DMS 273 treated with DMSO at 0.1 percent for 48 hours (cell line): ENCODE data around the gene FMOD.
"Not testable (repeated sequence)": the region's sequence is repeated elsewhere in the genome, so short reads cannot be mapped to it uniquely, and the experiment has no call there.

Experiments
- DNase-seq: peaks from one replicate; lab custom pipeline; 2025; lab: John Stamatoyannopoulos, UW

Gene FMOD

GRCh38 chr1:203326830-203327683, 23.9 kb downstream of the FMOD start:
- DNase-seq = peak; percentile 90

- DNase-seq = peak; percentile 86
These were observed 25.4 kb downstream of the FMOD start for GRCh38 chr1:203325418-203326091.

GRCh38 chr1:203325026-203325417, 25.9 kb downstream of the FMOD start:
- DNase-seq = peak; percentile 86

GRCh38 chr1:203324105-203325025, 26.6 kb downstream of the FMOD start:
- DNase-seq = peak; percentile 54

GRCh38 chr1:203323587-203323986, 27.3 kb downstream of the FMOD start:
- DNase-seq = no peak

- DNase-seq = no peak
These were observed 28.3 kb downstream of the FMOD start for GRCh38 chr1:203322500-203323179.

- DNase-seq = no peak
These were observed 29.5 kb downstream of the FMOD start for GRCh38 chr1:203321273-203322052.

GRCh38 chr1:203320591-203321272, 30.2 kb downstream of the FMOD start:
- DNase-seq = peak; percentile 59

- no peak for DNase-seq
These were observed 32.7 kb downstream of the FMOD start for GRCh38 chr1:203318229-203318517.

GRCh38 chr1:203317429-203318228, 33.3 kb downstream of the FMOD start:
- DNase-seq = no peak

GRCh38 chr1:203316626-203317093, 34.3 kb downstream of the FMOD start:
- no peak for DNase-seq

GRCh38 chr1:203314025-203314759, 36.7 kb downstream of the FMOD start:
- DNase-seq = not testable (repeated sequence)

GRCh38 chr1:203311368-203312301, 39.3 kb downstream of the FMOD start:
- DNase-seq = no peak

GRCh38 chr1:203308923-203309331, 42.0 kb downstream of the FMOD start:
- no peak for DNase-seq

- DNase-seq = no peak
These were observed 42.5 kb downstream of the FMOD start for GRCh38 chr1:203308328-203308922.

GRCh38 chr1:203307641-203308126, 43.2 kb downstream of the FMOD start:
- DNase-seq = no peak

GRCh38 chr1:203306965-203307541, 43.9 kb downstream of the FMOD start:
- DNase-seq = no peak
